HG02763 (cell line): ENCODE results near the gene MEX3D.

ENCODE experiments used
- ATAC-seq: cut with Tn5 transposase; IDR thresholded peaks from one replicate; pipeline ENCODE4 v1.9.1; 2021; ENCODE audit warnings: mild to moderate bottlenecking, moderate library complexity; ENCODE audit not compliant: unreplicated experiment

MEX3D gene

GRCh38 chr19:1574354-1575136, 6.4 kb upstream of the MEX3D start:
- ATAC-seq = no peak

- ATAC-seq = no peak
Observed at GRCh38 chr19:1572795-1573194, 4.7 kb upstream of the MEX3D start.

- ATAC-seq = no peak
Observed at GRCh38 chr19:1571358-1571757, 3.2 kb upstream of the MEX3D start.

GRCh38 chr19:1570836-1571235, 2.7 kb upstream of the MEX3D start:
- ATAC-seq = no peak

GRCh38 chr19:1569997-1570396, 1.9 kb upstream of the MEX3D start:
- ATAC-seq = no peak

- no peak for ATAC-seq
Observed at GRCh38 chr19:1567848-1568227, 287 bp downstream of the MEX3D start.

- no peak for ATAC-seq
Observed at GRCh38 chr19:1567116-1567847, 843 bp downstream of the MEX3D start.

GRCh38 chr19:1566392-1567115, 1.6 kb downstream of the MEX3D start:
- no peak for ATAC-seq

- ATAC-seq = no peak
Observed at GRCh38 chr19:1563251-1563650, 4.9 kb downstream of the MEX3D start.

- ATAC-seq = no peak
Observed at GRCh38 chr19:1561236-1561842, 6.8 kb downstream of the MEX3D start.

- no peak for ATAC-seq
Observed at GRCh38 chr19:1560286-1560882, 7.7 kb downstream of the MEX3D start.

GRCh38 chr19:1558552-1558951, 9.6 kb downstream of the MEX3D start:
- no peak for ATAC-seq

GRCh38 chr19:1556390-1557070, 11.6 kb downstream of the MEX3D start:
- no peak for ATAC-seq

GRCh38 chr19:1555487-1556389, 12.4 kb downstream of the MEX3D start:
- no peak for ATAC-seq

GRCh38 chr19:1554968-1555367, 13.2 kb downstream of the MEX3D start:
- no peak for ATAC-seq

GRCh38 chr19:1553415-1553814, 14.7 kb downstream of the MEX3D start:
- no peak for ATAC-seq

GRCh38 chr19:1551068-1552040, 16.8 kb downstream of the MEX3D start:
- no peak for ATAC-seq

- no peak for ATAC-seq
Observed at GRCh38 chr19:1549332-1549945, 18.7 kb downstream of the MEX3D start.
